Measurements from ENCODE around the gene GPR3. TPM values are rescaled to one million over a fixed set of nuclear protein-coding genes. Genes with fewer than 3 reads are reported as not detected.

Gene GPR3
- total and polyA plus RNA-seq, 4 donors: under 0.01 to 0.30 TPM; not detected in 2

- H3K36me3 ChIP-seq (ENCODE audit: control insufficient read depth in 4 of 4, insufficient read depth in 3 of 4, low read depth in 1 of 4, low read length in 3 of 4): no peaks in the 10 kb centered on the region
- H3K4me1 ChIP-seq (ENCODE audit: control insufficient read depth in 4 of 4, insufficient read depth in 4 of 4, low read length in 3 of 4): no peaks in the 10 kb centered on the region
- no peaks in the 10 kb centered on the region for H3K27me3 ChIP-seq (ENCODE audit: control insufficient read depth in 4 of 4, insufficient read depth in 4 of 4, low read length in 3 of 4)
- DNase-seq (ENCODE audit: low spot score): no peak
- no peak for TF ChIP-seq EGR1 (IDR thresholded peaks at IDR 0.05; ENCODE audit: low read depth in 2 of 2)
- TF ChIP-seq MAX (IDR thresholded peaks at IDR 0.05): no peak
- TF ChIP-seq, protein P1, sequence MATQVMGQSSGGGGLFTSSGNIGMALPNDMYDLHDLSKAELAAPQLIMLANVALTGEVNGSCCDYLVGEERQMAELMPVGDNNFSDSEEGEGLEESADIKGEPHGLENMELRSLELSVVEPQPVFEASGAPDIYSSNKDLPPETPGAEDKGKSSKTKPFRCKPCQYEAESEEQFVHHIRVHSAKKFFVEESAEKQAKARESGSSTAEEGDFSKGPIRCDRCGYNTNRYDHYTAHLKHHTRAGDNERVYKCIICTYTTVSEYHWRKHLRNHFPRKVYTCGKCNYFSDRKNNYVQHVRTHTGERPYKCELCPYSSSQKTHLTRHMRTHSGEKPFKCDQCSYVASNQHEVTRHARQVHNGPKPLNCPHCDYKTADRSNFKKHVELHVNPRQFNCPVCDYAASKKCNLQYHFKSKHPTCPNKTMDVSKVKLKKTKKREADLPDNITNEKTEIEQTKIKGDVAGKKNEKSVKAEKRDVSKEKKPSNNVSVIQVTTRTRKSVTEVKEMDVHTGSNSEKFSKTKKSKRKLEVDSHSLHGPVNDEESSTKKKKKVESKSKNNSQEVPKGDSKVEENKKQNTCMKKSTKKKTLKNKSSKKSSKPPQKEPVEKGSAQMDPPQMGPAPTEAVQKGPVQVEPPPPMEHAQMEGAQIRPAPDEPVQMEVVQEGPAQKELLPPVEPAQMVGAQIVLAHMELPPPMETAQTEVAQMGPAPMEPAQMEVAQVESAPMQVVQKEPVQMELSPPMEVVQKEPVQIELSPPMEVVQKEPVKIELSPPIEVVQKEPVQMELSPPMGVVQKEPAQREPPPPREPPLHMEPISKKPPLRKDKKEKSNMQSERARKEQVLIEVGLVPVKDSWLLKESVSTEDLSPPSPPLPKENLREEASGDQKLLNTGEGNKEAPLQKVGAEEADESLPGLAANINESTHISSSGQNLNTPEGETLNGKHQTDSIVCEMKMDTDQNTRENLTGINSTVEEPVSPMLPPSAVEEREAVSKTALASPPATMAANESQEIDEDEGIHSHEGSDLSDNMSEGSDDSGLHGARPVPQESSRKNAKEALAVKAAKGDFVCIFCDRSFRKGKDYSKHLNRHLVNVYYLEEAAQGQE (IDR thresholded peaks at IDR 0.05): no peak
- TF ChIP-seq TAF1 (conservative IDR thresholded peaks at IDR 0.05): no peak
- TF ChIP-seq, protein P2, sequence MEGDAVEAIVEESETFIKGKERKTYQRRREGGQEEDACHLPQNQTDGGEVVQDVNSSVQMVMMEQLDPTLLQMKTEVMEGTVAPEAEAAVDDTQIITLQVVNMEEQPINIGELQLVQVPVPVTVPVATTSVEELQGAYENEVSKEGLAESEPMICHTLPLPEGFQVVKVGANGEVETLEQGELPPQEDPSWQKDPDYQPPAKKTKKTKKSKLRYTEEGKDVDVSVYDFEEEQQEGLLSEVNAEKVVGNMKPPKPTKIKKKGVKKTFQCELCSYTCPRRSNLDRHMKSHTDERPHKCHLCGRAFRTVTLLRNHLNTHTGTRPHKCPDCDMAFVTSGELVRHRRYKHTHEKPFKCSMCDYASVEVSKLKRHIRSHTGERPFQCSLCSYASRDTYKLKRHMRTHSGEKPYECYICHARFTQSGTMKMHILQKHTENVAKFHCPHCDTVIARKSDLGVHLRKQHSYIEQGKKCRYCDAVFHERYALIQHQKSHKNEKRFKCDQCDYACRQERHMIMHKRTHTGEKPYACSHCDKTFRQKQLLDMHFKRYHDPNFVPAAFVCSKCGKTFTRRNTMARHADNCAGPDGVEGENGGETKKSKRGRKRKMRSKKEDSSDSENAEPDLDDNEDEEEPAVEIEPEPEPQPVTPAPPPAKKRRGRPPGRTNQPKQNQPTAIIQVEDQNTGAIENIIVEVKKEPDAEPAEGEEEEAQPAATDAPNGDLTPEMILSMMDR (IDR thresholded peaks at IDR 0.05; ENCODE audit: low read depth, low read length, missing input control): no peak
- TF ChIP-seq FOXA1 (IDR thresholded peaks at IDR 0.05): no peak
- no peak overlapping the region for H3K4me3 ChIP-seq (ENCODE audit: low read depth in 1 of 3, low read length in 3 of 3)
- no peak overlapping the region for H3K9ac ChIP-seq (ENCODE audit: low read depth in 1 of 2, low read length in 2 of 2)
- 82% methylated on average over 12 of the region's 12 CpGs for WGBS
- no peaks in the 10 kb centered on the region for H3K9me3 ChIP-seq (ENCODE audit: control insufficient read depth in 4 of 4, low read length in 3 of 4)
- H3K27ac ChIP-seq (ENCODE audit: low read depth in 1 of 2, low read length in 2 of 2): no peak overlapping the region
These were observed 11.4 kb upstream of the GPR3 start for GRCh38 chr1:27380766-27381733.

DNA sequence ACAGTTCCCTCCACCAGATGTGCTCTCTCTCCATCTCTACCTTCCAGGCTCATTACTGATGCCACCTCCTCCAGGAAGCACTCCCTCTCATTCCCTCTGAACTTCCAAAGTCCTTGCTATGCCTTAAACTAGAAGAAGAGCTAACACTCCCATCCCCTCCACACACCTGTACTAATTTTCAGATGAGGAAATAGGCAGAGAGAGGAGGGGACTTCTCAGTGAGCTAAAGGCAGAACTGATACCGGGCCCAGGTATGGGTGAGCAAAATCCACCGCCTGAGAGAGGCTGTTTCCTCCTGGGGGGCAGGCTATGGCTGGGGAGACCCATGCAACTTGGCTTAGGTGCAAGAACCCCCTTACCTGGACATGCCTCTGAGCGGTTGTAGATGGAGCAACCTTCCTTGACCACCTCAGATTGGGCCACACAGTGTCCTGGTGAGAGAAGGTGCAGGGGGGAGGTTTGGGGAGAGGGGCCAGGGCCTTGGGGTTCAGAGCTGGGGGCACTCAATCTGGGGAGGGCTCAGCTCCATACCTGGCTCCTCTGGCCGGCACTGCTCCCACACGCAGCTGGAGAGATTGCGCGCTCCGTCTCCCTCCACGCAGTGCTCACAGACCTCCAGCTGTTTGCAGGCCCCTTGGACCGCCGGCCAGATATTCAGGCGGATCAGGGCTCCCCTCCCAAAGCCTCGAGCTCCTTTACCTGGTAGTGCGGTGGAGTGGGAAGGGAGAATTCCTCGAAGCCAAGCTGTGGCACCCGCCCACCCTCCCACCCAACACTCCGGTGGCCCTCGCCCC, 10.3 kb upstream of the GPR3 start:
- no peak overlapping the region for H3K4me3 ChIP-seq (ENCODE audit: low read depth in 1 of 3, low read length in 3 of 3)
- H3K4me1 ChIP-seq (ENCODE audit: control insufficient read depth in 4 of 4, insufficient read depth in 4 of 4, low read length in 3 of 4): no peaks in the 10 kb centered on the region
- no peak overlapping the region for H3K9ac ChIP-seq (ENCODE audit: low read depth in 1 of 2, low read length in 2 of 2)
- H3K27ac ChIP-seq (ENCODE audit: low read depth in 1 of 2, low read length in 2 of 2): no peak overlapping the region
- H3K36me3 ChIP-seq (ENCODE audit: control insufficient read depth in 4 of 4, insufficient read depth in 3 of 4, low read depth in 1 of 4, low read length in 3 of 4): no peaks in the 10 kb centered on the region
- no peak for DNase-seq (ENCODE audit: low spot score)
- 77% methylated on average over 18 of the region's 18 CpGs for whole genome bisulfite sequencing
- H3K27me3 ChIP-seq (ENCODE audit: control insufficient read depth in 4 of 4, insufficient read depth in 4 of 4, low read length in 3 of 4): no peaks in the 10 kb centered on the region
- H3K9me3 ChIP-seq (ENCODE audit: control insufficient read depth in 4 of 4, low read length in 3 of 4): no peaks in the 10 kb centered on the region
- no peak for TF ChIP-seq HNF4A (conservative IDR thresholded peaks at IDR 0.05)
- no peak for TF ChIP-seq EGR1 (IDR thresholded peaks at IDR 0.05; ENCODE audit: low read depth in 2 of 2)
- TF ChIP-seq, protein P3, sequence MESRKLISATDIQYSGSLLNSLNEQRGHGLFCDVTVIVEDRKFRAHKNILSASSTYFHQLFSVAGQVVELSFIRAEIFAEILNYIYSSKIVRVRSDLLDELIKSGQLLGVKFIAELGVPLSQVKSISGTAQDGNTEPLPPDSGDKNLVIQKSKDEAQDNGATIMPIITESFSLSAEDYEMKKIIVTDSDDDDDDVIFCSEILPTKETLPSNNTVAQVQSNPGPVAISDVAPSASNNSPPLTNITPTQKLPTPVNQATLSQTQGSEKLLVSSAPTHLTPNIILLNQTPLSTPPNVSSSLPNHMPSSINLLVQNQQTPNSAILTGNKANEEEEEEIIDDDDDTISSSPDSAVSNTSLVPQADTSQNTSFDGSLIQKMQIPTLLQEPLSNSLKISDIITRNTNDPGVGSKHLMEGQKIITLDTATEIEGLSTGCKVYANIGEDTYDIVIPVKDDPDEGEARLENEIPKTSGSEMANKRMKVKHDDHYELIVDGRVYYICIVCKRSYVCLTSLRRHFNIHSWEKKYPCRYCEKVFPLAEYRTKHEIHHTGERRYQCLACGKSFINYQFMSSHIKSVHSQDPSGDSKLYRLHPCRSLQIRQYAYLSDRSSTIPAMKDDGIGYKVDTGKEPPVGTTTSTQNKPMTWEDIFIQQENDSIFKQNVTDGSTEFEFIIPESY (IDR thresholded peaks at IDR 0.05): no peak
- TF ChIP-seq, protein P1 (IDR thresholded peaks at IDR 0.05): no peak
- no peak for TF ChIP-seq HNF4G (IDR thresholded peaks at IDR 0.05)
- TF ChIP-seq, protein P4, sequence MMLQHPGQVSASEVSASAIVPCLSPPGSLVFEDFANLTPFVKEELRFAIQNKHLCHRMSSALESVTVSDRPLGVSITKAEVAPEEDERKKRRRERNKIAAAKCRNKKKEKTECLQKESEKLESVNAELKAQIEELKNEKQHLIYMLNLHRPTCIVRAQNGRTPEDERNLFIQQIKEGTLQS (IDR thresholded peaks at IDR 0.05): no peak
- no peak for TF ChIP-seq TAF1 (conservative IDR thresholded peaks at IDR 0.05)
- no peak for TF ChIP-seq MAX (IDR thresholded peaks at IDR 0.05)
- no peak for TF ChIP-seq FOXA2 (IDR thresholded peaks at IDR 0.05)
